ENCODE data around the gene FTCD. TPM values are rescaled to one million over a fixed set of nuclear protein-coding genes. Genes with fewer than 3 reads are reported as not detected.
A peak's percentile ranks its signal among the peaks of the same experiment; 100 is the strongest.

The FTCD gene
- total and polyA plus RNA-seq, 2 of the 4 experiments (the other 2 are of a cell fraction), result 0.55 TPM; not detected in 1

- H4K91ac ChIP-seq (ENCODE audit: insufficient read depth, low read depth, low read length), result no peak overlapping the region
- H3K56ac ChIP-seq (ENCODE audit: extremely low read depth, insufficient read depth, low read length), result no peak overlapping the region
- peak overlapping the region; percentile 13 for H2AFZ ChIP-seq (replicated peaks; ENCODE audit: low read length, poor library complexity)
- DNase-seq, result no peak
- POLR2A ChIA-PET (ENCODE audit: unreplicated experiment), result no interaction called here
- peak; percentile 4 for ATAC-seq (ENCODE audit: low read depth)
- peaks cover 6% of the 10 kb centered on the region; the same call in 1 of the 2 replicates for H3K9me1 ChIP-seq (ENCODE audit: insufficient read depth, low read length)
- H3K14ac ChIP-seq (replicated peaks; ENCODE audit: low read depth, low read length), result no peak overlapping the region
- H2BK15ac ChIP-seq (ENCODE audit: low read depth, low read length), result no peak overlapping the region
- BruUV-seq (replicated peaks), result no TSS peak
- peaks cover 0 to 33% of the 10 kb centered on the region in 2 experiments; a peak in 2 of 4 replicates for H3K79me1 ChIP-seq (ENCODE audit: low read depth in 1 of 2, low read length in 2 of 2)
- H3K4ac ChIP-seq (ENCODE audit: low read depth, low read length), result no peak overlapping the region
- no peak overlapping the region for H3K27ac ChIP-seq (ENCODE audit: insufficient read depth, low read length)
- H3K36me3 ChIP-seq (ENCODE audit: control insufficient read depth, insufficient read depth, low read length), result peaks cover 54% of the 10 kb centered on the region; the same call in 1 of the 2 replicates
- no peak overlapping the region for H2BK120ac ChIP-seq (ENCODE audit: low read depth, low read length)
- H2AK9ac ChIP-seq (replicated peaks; ENCODE audit: low read depth, low read length, poor library complexity), result no peak overlapping the region
- no peak overlapping the region for H2BK20ac ChIP-seq (ENCODE audit: low read depth, low read length)
- no peak overlapping the region for H3K9ac ChIP-seq (ENCODE audit: low read depth, low read length)
- no peaks in the 10 kb centered on the region for H3K9me3 ChIP-seq (ENCODE audit: control insufficient read depth, insufficient read depth, low read length)
- intact Hi-C loops (cut with micrococcal nuclease) (no loop called here), in situ Hi-C loops (cut with MboI; ENCODE audit: low sequenced_read_pairs) (no loop called here), dilution Hi-C loops (cut with HindIII; ENCODE audit: low sequenced_read_pairs, unreplicated experiment) (no loop called here)
- H3K18ac ChIP-seq (ENCODE audit: low read depth, low read length), result no peak overlapping the region
- H4K20me1 ChIP-seq (ENCODE audit: insufficient read depth, low read length), result peaks cover 86% of the 10 kb centered on the region
- 88% methylated on average over 4 of the region's 4 CpGs; no CpG with 5 or more reads in 1 of the 2 experiments for WGBS, 2 experiments (ENCODE audit: extremely low coverage in 2 of 2, insufficient read length in 1 of 2)
- no peak overlapping the region for H3K23ac ChIP-seq (ENCODE audit: low read depth, low read length)
- TF ChIP-seq, protein P1, sequence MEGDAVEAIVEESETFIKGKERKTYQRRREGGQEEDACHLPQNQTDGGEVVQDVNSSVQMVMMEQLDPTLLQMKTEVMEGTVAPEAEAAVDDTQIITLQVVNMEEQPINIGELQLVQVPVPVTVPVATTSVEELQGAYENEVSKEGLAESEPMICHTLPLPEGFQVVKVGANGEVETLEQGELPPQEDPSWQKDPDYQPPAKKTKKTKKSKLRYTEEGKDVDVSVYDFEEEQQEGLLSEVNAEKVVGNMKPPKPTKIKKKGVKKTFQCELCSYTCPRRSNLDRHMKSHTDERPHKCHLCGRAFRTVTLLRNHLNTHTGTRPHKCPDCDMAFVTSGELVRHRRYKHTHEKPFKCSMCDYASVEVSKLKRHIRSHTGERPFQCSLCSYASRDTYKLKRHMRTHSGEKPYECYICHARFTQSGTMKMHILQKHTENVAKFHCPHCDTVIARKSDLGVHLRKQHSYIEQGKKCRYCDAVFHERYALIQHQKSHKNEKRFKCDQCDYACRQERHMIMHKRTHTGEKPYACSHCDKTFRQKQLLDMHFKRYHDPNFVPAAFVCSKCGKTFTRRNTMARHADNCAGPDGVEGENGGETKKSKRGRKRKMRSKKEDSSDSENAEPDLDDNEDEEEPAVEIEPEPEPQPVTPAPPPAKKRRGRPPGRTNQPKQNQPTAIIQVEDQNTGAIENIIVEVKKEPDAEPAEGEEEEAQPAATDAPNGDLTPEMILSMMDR (conservative IDR thresholded peaks at IDR 0.05; ENCODE audit: low read depth, low read length), result no peak
- no peak for TF ChIP-seq CEBPB (IDR thresholded peaks at IDR 0.05; ENCODE audit: low read depth, low read length)
- TF ChIP-seq BHLHE40 (IDR thresholded peaks at IDR 0.05; ENCODE audit: low read depth, low read length), result no peak
- TF ChIP-seq ELK1 (IDR thresholded peaks at IDR 0.05; ENCODE audit: borderline replicate concordance, low read depth, low read length), result no peak
- no peak for TF ChIP-seq POLR2A (IDR thresholded peaks at IDR 0.05; ENCODE audit: low read depth, low read length)
- no peak for TF ChIP-seq RFX5 (IDR thresholded peaks at IDR 0.05; ENCODE audit: low read depth, low read length)
- TF ChIP-seq RAD21 (IDR thresholded peaks at IDR 0.05; ENCODE audit: low read length), result no peak
- no peak for TF ChIP-seq NFE2L2 (IDR thresholded peaks at IDR 0.05; ENCODE audit: low read depth, low read length)
- no peak for TF ChIP-seq CHD1 (IDR thresholded peaks at IDR 0.05; ENCODE audit: low read depth, low read length)
- TF ChIP-seq MXI1 (IDR thresholded peaks at IDR 0.05; ENCODE audit: borderline replicate concordance, low read depth, low read length), result no peak
- no peak for TF ChIP-seq RCOR1 (IDR thresholded peaks at IDR 0.05; ENCODE audit: insufficient replicate concordance, low read length)
- no peak for TF ChIP-seq MAZ (IDR thresholded peaks at IDR 0.05; ENCODE audit: borderline replicate concordance, low read depth, low read length)
- TF ChIP-seq USF2 (IDR thresholded peaks at IDR 0.05; ENCODE audit: low read depth, low read length), result no peak
- no peak for TF ChIP-seq SMC3 (IDR thresholded peaks at IDR 0.05; ENCODE audit: low read depth, low read length)
- TF ChIP-seq MAFK (IDR thresholded peaks at IDR 0.05; ENCODE audit: low read depth, low read length), result no peak
- TF ChIP-seq FOS (IDR thresholded peaks at IDR 0.05; ENCODE audit: low read depth, low read length), result no peak
- no peak overlapping the region for H3K4me3 ChIP-seq (ENCODE audit: insufficient read depth, low read depth, low read length)
- H3K27me3 ChIP-seq (ENCODE audit: control insufficient read depth, insufficient read depth, low read length), result no peaks in the 10 kb centered on the region
- H4K5ac ChIP-seq (ENCODE audit: low read depth, low read length), result no peak overlapping the region
- no peak overlapping the region for H3K4me2 ChIP-seq (ENCODE audit: low read depth, low read length)
- no peak overlapping the region for H2BK5ac ChIP-seq (ENCODE audit: low read depth, low read length, poor library complexity, severe bottlenecking)
- no peak overlapping the region for H4K8ac ChIP-seq (ENCODE audit: low read depth in 2 of 2, low read length in 2 of 2)
- H2AK5ac ChIP-seq (ENCODE audit: low read depth, low read length), result no peak overlapping the region
- no peaks in the 10 kb centered on the region for H3K4me1 ChIP-seq (ENCODE audit: control insufficient read depth, insufficient read depth, low read length)
- CTCF ChIA-PET, result no interaction called here
Measured at GRCh38 chr21:46131588-46131837, 23.9 kb downstream of the FTCD start.
